Activated CD8-positive, alpha-beta T cell treated with anti-CD3 and anti-CD28 coated beads for 36 hours (primary cell): ENCODE results near the gene GBA2. TPM values are rescaled to one million over a fixed set of nuclear protein-coding genes. Genes with fewer than 3 reads are reported as not detected.

ENCODE experiments used
- ATAC-seq: fragments of 200-7000 bp; cut with Tn5 transposase; one replicate; pipeline ENCODE4 v1.10.0; 2021; ENCODE audit warnings: mild to moderate bottlenecking, moderate library complexity
- CTCF ChIA-PET: fragments of 350-600 bp; sonication (Branson Sonifier 250); formaldehyde crosslinking; loops from one replicate; lab custom pipeline; 2021; ENCODE audit warnings: antibody characterized with exemption; lab: Charles Lee
- POLR2A ChIA-PET: fragments of 350-600 bp; sonication (Branson Sonifier 250); formaldehyde crosslinking; loops from one replicate; lab custom pipeline; 2021; ENCODE audit warnings: antibody characterized with exemption; lab: Charles Lee
- DNase-seq: peaks from one replicate; pipeline ENCODE4 v3.0.0-alpha.2; 2020
- H3K27ac Mint-ChIP-seq: one replicate; pipeline ENCODE4 v1.8.0; 2021; ENCODE audit warnings: mild to moderate bottlenecking, mixed read lengths
- H3K27me3 Mint-ChIP-seq: one replicate; pipeline ENCODE4 v1.8.0; 2021; ENCODE audit warnings: mixed read lengths
- H3K36me3 Mint-ChIP-seq: one replicate; pipeline ENCODE4 v1.8.0; 2021; ENCODE audit warnings: low read depth, mixed read lengths
- H3K4me1 Mint-ChIP-seq: one replicate; pipeline ENCODE4 v1.8.0; 2021; ENCODE audit warnings: low read depth, mixed read lengths
- H3K4me3 Mint-ChIP-seq: one replicate; pipeline ENCODE4 v1.8.0; 2021; ENCODE audit warnings: mild to moderate bottlenecking, moderate library complexity, mixed read lengths
- H3K9me3 Mint-ChIP-seq: one replicate; pipeline ENCODE4 v1.8.0; 2021; ENCODE audit warnings: mixed read lengths
- CTCF ChIP-seq: fragments of 200-600 bp; IDR thresholded peaks from one replicate; pipeline ENCODE4 v1.8.0; 2022; ENCODE audit warnings: antibody characterized with exemption, mild to moderate bottlenecking
- intact Hi-C: fragments of 100-400 bp; cut with micrococcal nuclease; formaldehyde crosslinking; loops from one replicate; pipeline ENCODE4 v1.10.0; 2022
- total RNA-seq, 2 experiments: library from RNA; stranded (reverse); gene quantifications; one replicate each; pipeline ENCODE4 v1.2.3, GENCODE V29; 2021

Gene GBA2
- total RNA-seq, 2 experiments from 2014 or later = 21.2 to 22.3 TPM

GRCh38 chr9:35790025-35790384 is 41.0 kb upstream of the GBA2 start:
- Mint-ChIP-seq H3K27me3 (no peaks in the 10 kb centered on the region), H3K4me3 (no peak overlapping the region), H3K27ac (no peak overlapping the region), H3K4me1 (peaks cover 8% of the 10 kb centered on the region), H3K36me3 (peaks cover 18% of the 10 kb centered on the region), H3K9me3 (no peaks in the 10 kb centered on the region)
- ChIA-PET POLR2A (no interaction called here), CTCF (interaction anchor here (0.7 to 6.4 kb wide), 45 partner anchors 8 to 281 kb away, joined by 3 to 66 read pairs (median 5); partner anchors contain the start of genes ARHGEF39, FAM221B, HINT2 and MSMP)
- DNase-seq (no peak), ATAC-seq (peak; percentile 16)
- intact Hi-C loops = loop anchor here (2.0 kb wide), 2 partner anchors 37 to 93 kb away; no protein-coding TSS in a partner anchor
- TF ChIP-seq CTCF = no peak

- H3K9me3 Mint-ChIP-seq = no peaks in the 10 kb centered on the region
- CTCF ChIA-PET = interaction anchor here (0.7 to 6.4 kb wide), 43 partner anchors 8 to 282 kb away, joined by 3 to 66 read pairs (median 5); partner anchors contain the start of genes ARHGEF39, FAM221B, HINT2 and MSMP
- POLR2A ChIA-PET = no interaction called here
Observed at GRCh38 chr9:35789541-35789940, 40.5 kb upstream of the GBA2 start.

DNA sequence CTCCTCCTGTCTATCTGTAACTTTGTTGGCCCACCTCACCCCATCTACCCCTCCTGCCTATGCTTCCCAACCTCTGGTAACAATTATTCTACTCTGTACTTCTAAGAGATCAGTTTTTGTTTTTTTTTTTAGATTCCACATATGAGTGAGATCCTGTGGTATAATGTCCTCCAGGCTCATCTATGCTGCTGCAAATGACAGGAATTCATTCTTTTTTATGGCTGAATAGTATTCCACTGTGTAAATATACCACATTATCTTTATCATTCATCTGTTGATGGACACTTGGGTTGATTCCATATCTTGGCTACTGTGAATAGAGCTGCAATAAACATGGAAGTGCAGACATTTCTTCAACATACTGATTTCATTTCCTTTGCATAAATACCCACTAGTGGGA is 34.4 kb upstream of the GBA2 start:
- Mint-ChIP-seq H3K4me1 (peaks cover 3% of the 10 kb centered on the region), H3K9me3 (no peaks in the 10 kb centered on the region), H3K4me3 (no peak overlapping the region), H3K36me3 (peaks cover 31% of the 10 kb centered on the region), H3K27ac (no peak overlapping the region), H3K27me3 (no peaks in the 10 kb centered on the region)
- DNase-seq (no peak), ATAC-seq (no peak)
- ChIA-PET POLR2A (interaction anchor here (0.7 kb wide), 2 partner anchors 11 to 240 kb away, joined by 3 to 4 read pairs; no protein-coding TSS in a partner anchor), CTCF (interaction anchor here (1.0 to 1.7 kb wide), 3 partner anchors 10 to 119 kb away, joined by 3 to 5 read pairs (median 5); no protein-coding TSS in a partner anchor)
- intact Hi-C loops = no loop called here
- no peak for TF ChIP-seq CTCF

More at GRCh38 chr9:35789541-35789940, 40.5 kb upstream of the GBA2 start:
- intact Hi-C loops = no loop called here
- no peak for DNase-seq
- no peaks in the 10 kb centered on the region for H3K27me3 Mint-ChIP-seq
- H3K4me3 Mint-ChIP-seq = no peak overlapping the region
- ATAC-seq = no peak
- no peak for TF ChIP-seq CTCF
- peaks cover 18% of the 10 kb centered on the region for H3K36me3 Mint-ChIP-seq
- H3K27ac Mint-ChIP-seq = no peak overlapping the region
- peaks cover 7% of the 10 kb centered on the region for H3K4me1 Mint-ChIP-seq

DNA sequence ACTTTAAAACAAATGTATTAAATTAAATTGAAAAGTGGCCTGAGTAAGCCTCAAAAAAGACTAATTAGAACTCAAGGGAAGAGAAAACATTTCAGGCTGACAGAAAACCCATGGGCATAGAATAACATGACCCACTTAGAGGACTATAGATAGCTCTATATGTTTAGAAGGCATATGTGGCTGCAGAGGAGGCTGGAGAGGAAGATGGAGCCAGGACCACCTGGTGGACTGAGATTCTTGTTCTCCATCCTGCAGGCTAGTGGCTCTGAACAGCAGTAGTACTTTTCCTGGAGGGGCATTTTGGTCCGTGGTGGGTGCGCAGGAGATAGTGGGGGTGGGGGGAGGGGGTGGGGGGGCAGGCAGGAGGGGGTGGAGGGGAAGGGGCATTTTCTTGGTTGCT is 32.0 kb upstream of the GBA2 start:
- no peaks in the 10 kb centered on the region for H3K9me3 Mint-ChIP-seq
- H3K27ac Mint-ChIP-seq = no peak overlapping the region
- H3K36me3 Mint-ChIP-seq = peaks cover 23% of the 10 kb centered on the region
- DNase-seq (no peak), ATAC-seq (no peak)
- no peaks in the 10 kb centered on the region for H3K27me3 Mint-ChIP-seq
- ChIA-PET CTCF (interaction anchor here (1.7 to 1.9 kb wide), 2 partner anchors 9 to 101 kb away, joined by 7 to 10 read pairs; no protein-coding TSS in a partner anchor), POLR2A (no interaction called here)
- H3K4me3 Mint-ChIP-seq = no peak overlapping the region
- H3K4me1 Mint-ChIP-seq = peaks cover under 1% of the 10 kb centered on the region
- TF ChIP-seq CTCF = no peak
- intact Hi-C loops = no loop called here

DNA sequence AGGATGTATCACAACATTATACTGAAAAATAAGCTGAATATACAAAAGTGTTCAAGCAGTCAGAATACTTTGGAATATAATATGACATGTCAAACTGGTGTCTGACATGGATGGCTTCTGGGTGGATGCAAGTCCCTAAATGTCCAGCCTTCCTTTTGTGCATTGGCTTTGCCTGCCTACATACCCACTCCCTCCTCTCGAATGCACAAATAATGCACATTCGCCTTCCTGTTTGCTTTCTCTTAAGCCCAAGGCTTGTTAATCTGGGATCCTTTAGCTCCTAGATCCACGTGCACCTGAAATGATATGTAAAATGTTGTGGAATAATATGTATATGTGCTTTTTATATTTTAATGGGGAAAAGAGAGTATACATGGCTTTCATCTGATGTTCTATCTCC is 29.5 kb upstream of the GBA2 start:
- ATAC-seq (no peak), DNase-seq (no peak)
- TF ChIP-seq CTCF = no peak
- Mint-ChIP-seq H3K4me3 (no peak overlapping the region), H3K4me1 (peaks cover 6% of the 10 kb centered on the region), H3K27me3 (no peaks in the 10 kb centered on the region), H3K36me3 (peaks cover 13% of the 10 kb centered on the region), H3K9me3 (no peaks in the 10 kb centered on the region), H3K27ac (no peak overlapping the region)
- POLR2A ChIA-PET = interaction anchor here (0.6 kb wide), 1 partner anchor 36 kb away, joined by 3 read pairs; the partner anchor contains the start of gene HINT2
- CTCF ChIA-PET = interaction anchor here (0.8 to 4.1 kb wide), 8 partner anchors 8 to 104 kb away, joined by 3 to 17 read pairs (median 4); no protein-coding TSS in a partner anchor
- intact Hi-C loops = no loop called here
